Stimulated activated naive CD8-positive, alpha-beta T cell treated with anti-CD3 and anti-CD28 coated beads, Interleukin-15, amount 100 ng/mL, for 72 hours (primary cell): ENCODE data around the gene GATA5.

Source experiments
- ATAC-seq: fragments of 150-1000 bp; cut with Tn5 transposase; 2 replicates; pipeline ENCODE4 v1.10.0; 2021; ENCODE audit warnings: mild to moderate bottlenecking, moderate library complexity
- DNase-seq, 2 donors: peaks; one replicate each; pipeline ENCODE4 v3.0.0; 2021 to 2022
- H3K27ac Mint-ChIP-seq, 2 donors: one replicate each; pipeline ENCODE4 v1.8.0; 2022; ENCODE audit warnings: mild to moderate bottlenecking in 2 of 2, mixed read lengths in 2 of 2, moderate library complexity in 2 of 2
- H3K27me3 Mint-ChIP-seq: one replicate; pipeline ENCODE4 v1.8.0; 2022; ENCODE audit warnings: mixed read lengths
- H3K4me1 Mint-ChIP-seq: one replicate; pipeline ENCODE4 v1.8.0; 2022; ENCODE audit warnings: mild to moderate bottlenecking, mixed read lengths
- H3K4me3 Mint-ChIP-seq, 2 donors: one replicate each; pipeline ENCODE4 v1.8.0; 2022; ENCODE audit warnings: mild to moderate bottlenecking in 2 of 2, mixed read lengths in 2 of 2, moderate library complexity in 1 of 2
- H3K9me3 Mint-ChIP-seq, 2 donors: one replicate each; pipeline ENCODE4 v1.8.0; 2022; ENCODE audit warnings: mixed read lengths in 2 of 2

GATA5 gene

DNA sequence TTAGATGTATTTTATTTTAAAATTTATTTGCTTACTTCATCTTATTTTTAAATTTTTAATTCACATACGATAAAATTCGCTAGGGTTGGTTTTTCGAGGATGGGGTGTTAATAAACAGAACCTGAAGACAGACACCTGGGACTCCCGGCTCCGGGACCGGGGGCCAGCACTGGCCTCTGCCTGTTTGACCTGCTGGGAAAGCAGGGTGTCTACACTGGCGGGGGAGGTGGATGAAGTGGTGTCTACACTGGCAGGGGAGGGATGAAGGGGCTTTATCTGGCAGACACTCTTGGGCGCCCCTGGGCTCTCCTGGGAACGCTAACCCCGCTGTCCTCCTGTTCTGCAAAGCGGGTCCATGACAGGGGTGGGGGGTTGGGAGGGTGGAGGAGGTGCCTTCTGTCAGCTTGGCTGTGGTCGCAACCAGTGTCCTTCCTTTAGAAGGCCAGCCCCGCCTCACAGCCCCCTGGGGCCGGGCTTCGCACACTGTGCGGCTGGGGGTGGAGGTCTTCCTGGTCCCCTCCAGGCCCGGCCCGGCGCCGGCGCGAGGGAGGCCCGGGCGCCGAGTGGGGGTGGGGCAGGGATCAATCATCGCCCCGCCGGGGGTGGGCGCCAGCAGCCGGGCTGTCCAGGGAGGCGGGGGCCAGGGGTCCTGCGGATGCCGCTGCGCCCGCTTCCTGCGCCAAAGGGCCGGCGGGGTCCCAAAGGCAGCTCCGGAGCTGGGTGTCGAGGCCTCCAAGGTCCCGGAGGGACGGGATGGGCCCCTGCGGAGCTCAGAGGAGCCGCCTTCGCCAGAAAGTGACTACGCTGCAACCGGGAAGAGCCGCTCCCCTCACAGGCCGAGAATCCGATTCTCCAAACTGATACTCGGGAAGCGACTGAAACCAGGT lies 1.8 kb downstream of the GATA5 start:
- Mint-ChIP-seq H3K4me1 (peaks cover 17% of the 10 kb centered on the region), H3K27ac (no peak overlapping the region), H3K9me3 (no peaks in the 10 kb centered on the region), H3K4me3 (peak overlapping the region in 1 of 2 donors; percentile 5), H3K27me3 (peaks cover 83% of the 10 kb centered on the region)
- no peak for DNase-seq
- ATAC-seq = no peak

DNA sequence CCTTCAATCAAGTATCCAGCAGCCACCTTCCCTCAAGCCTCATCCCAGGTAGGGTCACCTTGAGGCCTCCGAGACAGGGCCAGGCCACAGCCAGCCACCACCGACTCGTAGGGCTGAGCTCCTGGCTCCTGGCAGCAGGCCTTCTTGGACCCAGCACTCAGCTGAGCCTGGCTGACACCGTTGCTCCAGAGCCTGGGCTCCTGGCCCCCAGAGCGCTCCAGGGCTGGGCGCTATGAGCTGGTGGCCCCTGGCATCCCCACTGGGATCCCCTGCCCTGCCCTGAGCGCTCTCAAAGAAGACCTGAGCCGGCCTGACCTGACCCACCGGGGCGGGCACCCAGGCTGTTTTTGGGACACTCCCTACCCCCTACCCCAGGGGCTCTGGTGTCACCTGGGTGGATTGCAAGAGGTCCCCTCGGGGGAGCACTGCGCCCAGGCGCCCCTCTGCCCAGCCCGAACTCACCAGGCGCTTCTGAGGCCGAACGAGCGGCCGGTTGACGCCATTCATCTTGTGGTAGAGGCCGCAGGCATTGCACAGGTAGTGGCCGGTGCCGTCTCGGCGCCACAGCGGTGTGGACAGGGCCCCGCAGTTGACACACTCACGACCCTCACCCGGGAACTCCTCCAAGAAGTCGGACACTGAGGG lies 2.7 kb downstream of the GATA5 start:
- Mint-ChIP-seq H3K27ac (no peak overlapping the region), H3K9me3 (no peaks in the 10 kb centered on the region), H3K4me1 (peaks cover 15% of the 10 kb centered on the region), H3K4me3 (no peak overlapping the region), H3K27me3 (peaks cover 74% of the 10 kb centered on the region)
- DNase-seq (no peak), ATAC-seq (no peak)

DNA sequence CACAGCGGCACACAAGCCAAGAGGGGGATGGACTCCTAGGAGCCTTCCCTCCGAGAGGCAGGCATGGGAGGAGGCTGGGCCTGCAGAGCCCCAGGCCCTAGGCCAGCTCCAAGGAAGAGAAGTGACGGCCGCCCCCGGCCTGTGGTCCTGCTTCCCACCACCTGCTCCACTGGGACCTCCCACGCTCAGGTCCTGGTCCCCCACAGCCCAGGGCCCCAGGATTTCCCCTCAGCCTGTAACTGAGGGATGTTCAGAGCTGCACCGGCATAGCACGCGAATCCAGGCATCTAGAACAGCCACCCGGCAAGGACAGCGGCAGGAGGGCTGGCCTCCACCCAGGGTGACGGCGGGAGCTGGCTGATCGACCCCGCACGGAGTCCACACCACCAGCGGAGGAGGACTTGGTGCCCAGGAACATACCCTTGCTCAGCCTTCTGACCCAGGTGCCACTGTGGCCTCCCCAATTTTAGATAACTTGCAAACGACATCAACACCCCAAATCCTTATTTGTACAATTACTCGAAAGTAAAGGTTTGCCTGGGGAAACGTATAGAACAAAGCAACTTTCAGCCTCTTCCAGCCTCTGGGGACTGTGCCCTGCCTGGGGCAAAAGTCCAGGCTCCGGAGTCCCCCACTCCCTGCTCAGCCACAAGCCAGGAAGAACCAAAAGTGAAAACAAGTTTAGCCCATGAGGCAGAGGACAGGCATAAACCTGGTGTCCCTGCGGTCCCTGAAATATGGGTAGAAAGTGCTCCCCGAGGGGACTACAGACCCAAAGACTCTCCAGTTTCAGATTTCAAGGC lies 3.5 kb downstream of the GATA5 start:
- Mint-ChIP-seq H3K9me3 (no peaks in the 10 kb centered on the region), H3K4me1 (peaks cover 9% of the 10 kb centered on the region), H3K27me3 (peaks cover 67% of the 10 kb centered on the region), H3K4me3 (no peak overlapping the region), H3K27ac (no peak overlapping the region)
- DNase-seq (no peak), ATAC-seq (no peak)

DNA sequence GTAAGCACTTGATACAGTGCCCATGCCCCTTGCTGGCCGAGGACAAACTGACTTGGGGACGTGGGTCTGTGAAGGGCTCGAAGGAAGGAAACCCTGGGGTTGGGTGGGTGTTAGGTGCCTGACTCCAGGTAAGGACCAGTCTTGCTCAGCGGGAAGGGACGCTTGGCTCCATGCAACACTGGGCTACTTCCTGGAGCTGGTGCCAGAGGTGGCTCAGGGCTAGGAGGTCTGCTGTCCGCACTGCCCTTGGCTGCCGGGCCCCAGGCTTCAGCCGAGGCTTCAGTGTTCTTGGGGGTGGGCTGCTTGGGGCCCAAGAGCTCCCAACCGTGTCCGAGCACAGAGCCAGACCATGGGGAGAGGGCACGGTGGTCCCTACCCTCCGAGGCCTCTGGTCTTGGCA lies 5.3 kb downstream of the GATA5 start:
- ATAC-seq = no peak
- H3K27me3 Mint-ChIP-seq = peaks cover 55% of the 10 kb centered on the region
- no peak overlapping the region for H3K27ac Mint-ChIP-seq
- H3K4me3 Mint-ChIP-seq = no peak overlapping the region
- no peaks in the 10 kb centered on the region for H3K4me1 Mint-ChIP-seq
- H3K9me3 Mint-ChIP-seq = no peaks in the 10 kb centered on the region
- DNase-seq = no peak

DNA sequence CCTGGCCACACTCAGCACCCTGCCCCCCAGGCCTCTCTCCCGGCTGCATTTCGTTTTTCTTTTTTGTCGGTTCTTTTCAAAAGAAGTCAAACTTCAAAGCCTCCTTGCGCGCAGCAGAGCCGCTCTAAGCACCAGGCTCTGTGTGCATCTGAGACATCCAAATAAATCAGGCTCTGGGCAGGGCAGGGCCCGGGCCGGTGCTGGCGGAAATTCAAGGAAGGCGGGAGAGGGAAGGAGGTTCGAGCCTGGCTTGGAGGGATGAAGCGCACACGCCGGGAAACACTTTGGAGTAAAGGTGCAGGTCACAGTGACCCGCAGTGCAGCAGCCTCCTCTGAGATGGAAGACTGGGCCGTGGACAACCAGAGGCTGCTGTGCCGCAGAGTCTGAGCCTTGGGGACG lies 5.8 kb downstream of the GATA5 start:
- Mint-ChIP-seq H3K9me3 (no peaks in the 10 kb centered on the region), H3K4me3 (no peak overlapping the region), H3K27me3 (peaks cover 51% of the 10 kb centered on the region), H3K4me1 (no peaks in the 10 kb centered on the region), H3K27ac (no peak overlapping the region)
- no peak for DNase-seq
- ATAC-seq = no peak

DNA sequence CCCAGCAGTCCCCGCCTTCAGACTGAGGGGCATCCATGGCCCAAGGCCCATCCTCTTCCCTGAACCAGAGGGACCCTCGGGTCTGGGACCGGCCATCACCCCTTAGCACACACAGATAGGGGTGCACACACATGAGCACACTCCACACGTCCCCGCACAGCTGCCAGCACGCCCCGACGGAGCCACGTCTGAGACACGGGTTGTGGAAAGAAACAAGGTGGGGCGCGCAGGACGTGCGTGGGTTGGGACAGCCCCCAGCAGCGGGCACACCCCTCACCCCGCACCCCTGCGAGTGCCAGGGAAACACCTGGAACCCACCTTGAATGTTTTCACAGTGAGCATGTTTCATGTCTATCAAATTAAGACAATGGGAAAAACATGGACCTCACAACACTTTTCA lies 6.4 kb downstream of the GATA5 start:
- DNase-seq (no peak), ATAC-seq (no peak)
- no peaks in the 10 kb centered on the region for H3K4me1 Mint-ChIP-seq
- H3K27me3 Mint-ChIP-seq = peaks cover 45% of the 10 kb centered on the region
- H3K27ac Mint-ChIP-seq = no peak overlapping the region
- H3K9me3 Mint-ChIP-seq = no peaks in the 10 kb centered on the region
- no peak overlapping the region for H3K4me3 Mint-ChIP-seq

DNA sequence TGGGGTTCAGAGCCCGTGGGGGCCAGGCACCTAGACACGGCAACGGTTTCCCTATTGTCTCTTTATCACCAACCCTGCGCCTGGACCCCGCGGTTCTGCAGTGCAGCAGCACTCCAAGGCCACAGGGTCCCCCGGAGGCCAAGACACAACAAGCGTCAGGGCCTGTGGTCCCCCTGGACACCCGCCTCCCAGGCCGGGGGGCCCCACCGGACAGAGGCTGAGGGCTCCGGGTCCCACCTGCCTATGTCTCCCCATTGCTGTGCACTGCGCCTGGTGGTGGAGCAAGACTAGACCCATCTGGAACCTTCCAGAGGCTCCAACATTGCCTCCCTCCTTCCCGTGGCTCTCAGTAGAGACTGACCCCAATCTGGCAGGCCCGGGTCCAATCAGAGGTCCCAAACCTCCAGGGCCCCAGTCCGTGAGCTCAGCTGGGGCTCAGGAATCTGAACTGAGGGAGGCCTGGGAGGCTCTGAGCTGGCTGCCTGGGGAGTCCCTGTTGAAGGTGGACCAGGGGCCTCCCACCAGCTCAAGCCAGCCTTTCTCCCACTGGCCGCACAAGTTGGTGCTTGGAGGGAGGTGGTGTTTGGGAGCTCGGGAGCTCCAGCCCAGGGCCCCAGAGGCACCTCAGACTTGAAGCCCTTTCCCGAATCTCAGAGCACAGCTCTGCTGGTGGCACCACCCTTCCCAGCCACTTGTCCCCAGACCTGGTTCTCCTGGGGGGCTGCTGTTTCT lies 8.8 kb downstream of the GATA5 start:
- no peak for DNase-seq
- ATAC-seq = no peak
- Mint-ChIP-seq H3K27me3 (peaks cover 24% of the 10 kb centered on the region), H3K4me3 (no peak overlapping the region), H3K4me1 (no peaks in the 10 kb centered on the region), H3K27ac (no peak overlapping the region), H3K9me3 (no peaks in the 10 kb centered on the region)

DNA sequence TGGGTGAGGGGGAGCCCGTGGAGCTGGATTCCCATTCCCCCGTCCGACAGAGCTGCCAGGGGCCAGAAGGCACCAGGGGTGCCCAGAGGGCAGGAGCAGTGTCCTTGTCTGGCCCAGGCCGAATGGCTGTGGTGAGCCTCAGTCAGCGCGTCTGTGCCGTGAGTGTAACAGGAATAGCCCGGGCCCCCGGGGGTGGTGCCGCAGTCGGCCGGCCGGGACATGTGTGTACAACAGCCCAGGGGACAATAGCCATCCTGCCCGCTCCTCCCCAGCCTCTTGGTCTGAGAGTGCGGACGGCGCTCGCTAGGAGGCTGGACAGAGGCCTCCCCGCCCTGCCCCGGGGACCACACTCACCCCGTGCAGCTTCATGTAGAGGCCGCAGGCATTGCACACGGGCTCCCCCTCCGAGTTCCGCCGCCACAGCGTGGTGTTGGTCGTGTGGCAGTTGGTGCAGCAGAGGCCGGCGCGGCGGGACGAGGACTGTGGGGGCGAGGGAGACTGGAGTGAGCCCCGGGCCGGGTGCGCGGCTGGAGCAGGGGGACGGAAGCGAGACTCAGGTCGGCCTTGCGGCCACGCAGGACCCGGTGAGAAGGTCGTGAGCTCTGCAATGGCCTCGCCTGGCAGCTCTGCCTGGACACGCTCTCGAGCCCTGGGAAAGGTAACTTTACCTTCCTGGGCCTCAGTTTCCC lies 9.6 kb downstream of the GATA5 start:
- H3K9me3 Mint-ChIP-seq = no peaks in the 10 kb centered on the region
- H3K27me3 Mint-ChIP-seq = peaks cover 19% of the 10 kb centered on the region
- ATAC-seq (no peak), DNase-seq (no peak)
- no peak overlapping the region for H3K27ac Mint-ChIP-seq
- H3K4me3 Mint-ChIP-seq = no peak overlapping the region
- H3K4me1 Mint-ChIP-seq = no peaks in the 10 kb centered on the region

DNA sequence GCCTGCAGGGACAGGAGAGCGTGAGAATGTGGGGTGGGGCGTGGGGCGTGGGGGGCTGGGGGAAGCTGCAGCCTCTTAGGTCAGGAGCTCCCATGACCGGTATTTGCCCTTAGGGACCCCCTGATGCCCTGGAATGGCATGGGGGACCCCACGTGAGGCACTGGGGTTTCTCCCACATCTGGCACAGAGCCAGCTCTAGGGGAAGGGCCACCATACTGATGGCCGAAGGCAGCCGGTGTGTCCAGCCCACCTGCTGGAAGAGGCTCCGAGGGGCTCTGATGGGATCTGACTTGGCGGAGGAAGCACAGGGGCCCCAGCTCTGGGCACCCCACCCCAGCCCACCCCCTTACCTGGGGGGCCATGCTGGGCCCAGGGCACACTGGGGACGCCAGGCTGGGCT lies 10.8 kb downstream of the GATA5 start:
- no peak overlapping the region for H3K27ac Mint-ChIP-seq
- no peak overlapping the region for H3K4me3 Mint-ChIP-seq
- H3K4me1 Mint-ChIP-seq = no peaks in the 10 kb centered on the region
- peaks cover 18% of the 10 kb centered on the region for H3K27me3 Mint-ChIP-seq
- no peak for ATAC-seq
- DNase-seq = no peak
- no peaks in the 10 kb centered on the region for H3K9me3 Mint-ChIP-seq

DNA sequence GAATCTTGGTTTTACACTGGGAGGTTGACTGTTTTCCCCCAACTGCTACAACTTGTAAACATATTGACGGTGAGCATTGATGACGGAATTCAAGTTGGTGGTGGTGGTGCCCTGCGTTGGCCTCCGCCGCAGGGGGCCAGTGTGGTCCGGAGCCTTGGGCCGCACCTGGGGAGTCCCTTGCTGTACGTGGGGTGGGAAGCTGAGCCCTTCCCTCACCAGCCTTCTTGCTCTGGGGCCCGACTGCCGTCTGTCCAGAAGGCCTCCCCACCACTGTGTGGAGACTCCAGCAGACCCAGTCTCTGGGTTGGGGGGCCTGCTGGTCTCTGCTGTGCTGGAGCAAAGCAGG lies 11.4 kb downstream of the GATA5 start:
- no peak for DNase-seq
- H3K9me3 Mint-ChIP-seq = no peaks in the 10 kb centered on the region
- peaks cover 12% of the 10 kb centered on the region for H3K27me3 Mint-ChIP-seq
- H3K27ac Mint-ChIP-seq = no peak overlapping the region
- H3K4me3 Mint-ChIP-seq = no peak overlapping the region
- H3K4me1 Mint-ChIP-seq = no peaks in the 10 kb centered on the region
- ATAC-seq = no peak

DNA sequence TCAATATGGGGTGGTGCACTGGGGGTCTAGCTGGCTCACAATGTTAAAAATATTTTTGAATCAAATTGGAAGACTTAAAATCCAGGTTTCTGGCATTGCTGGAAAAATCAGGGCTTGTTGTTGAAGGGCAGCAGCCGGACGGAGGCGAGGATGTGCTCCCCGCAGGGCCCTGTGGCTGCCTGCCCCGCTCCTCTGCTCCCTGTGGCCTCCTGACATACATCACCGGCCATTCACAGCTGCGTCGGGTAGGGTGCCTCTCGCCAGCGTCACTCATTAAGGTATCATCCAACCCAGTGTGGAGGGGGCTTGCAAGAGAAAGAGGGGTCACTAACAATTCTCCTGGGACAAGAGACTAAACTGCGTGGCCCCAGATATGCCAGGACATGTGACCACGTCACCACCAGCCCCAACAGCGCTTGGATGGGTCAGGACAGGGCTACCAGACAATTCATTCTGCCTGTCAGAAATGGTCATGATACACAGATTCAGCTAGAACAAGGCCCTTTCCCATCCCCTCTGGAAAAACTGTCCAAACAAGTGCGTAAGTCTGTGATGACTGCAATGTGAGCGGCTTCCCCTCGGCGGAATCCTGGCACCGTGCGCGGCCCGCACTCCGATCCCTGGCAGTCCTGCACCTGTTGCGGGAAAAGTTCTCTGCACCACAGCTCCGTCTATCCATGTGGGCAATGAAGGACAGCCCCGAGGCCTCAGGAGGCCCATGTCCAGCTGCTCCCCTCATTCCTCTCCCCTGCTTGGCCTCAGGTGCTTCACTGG lies 12.0 kb downstream of the GATA5 start:
- Mint-ChIP-seq H3K4me1 (no peaks in the 10 kb centered on the region), H3K27me3 (peaks cover 9% of the 10 kb centered on the region), H3K9me3 (no peaks in the 10 kb centered on the region), H3K27ac (no peak overlapping the region), H3K4me3 (no peak overlapping the region)
- no peak for DNase-seq
- no peak for ATAC-seq

DNA sequence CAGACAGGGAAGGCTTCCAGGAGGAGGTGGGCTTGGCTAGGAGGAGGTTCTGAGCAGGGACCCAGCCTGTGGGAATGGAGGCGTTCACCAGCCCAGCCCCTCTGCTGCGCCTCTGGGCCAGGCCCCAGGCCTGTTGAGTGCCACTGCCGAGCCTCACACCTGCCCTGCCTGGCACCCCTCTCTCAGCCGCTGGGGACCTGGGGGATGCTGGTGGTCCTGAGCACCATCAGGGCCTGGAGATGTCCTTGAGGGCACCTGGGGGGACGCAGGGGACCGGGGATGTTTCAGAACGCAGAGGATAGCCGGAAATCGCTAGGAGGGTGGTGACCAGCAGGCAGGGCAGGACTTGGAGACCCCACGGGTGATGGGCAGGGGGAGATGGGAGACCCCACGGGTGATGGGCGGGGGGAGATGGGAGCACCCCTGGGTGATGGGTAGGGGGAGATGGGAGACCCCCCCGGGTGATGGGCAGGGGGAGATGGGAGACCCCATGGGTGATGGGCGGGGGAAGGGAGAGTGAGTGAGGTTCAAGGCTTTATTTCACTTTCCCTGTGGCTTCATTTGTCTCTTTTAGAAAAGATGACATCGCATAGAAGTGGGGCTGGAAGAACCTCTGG lies 12.7 kb downstream of the GATA5 start:
- no peaks in the 10 kb centered on the region for H3K4me1 Mint-ChIP-seq
- no peak overlapping the region for H3K4me3 Mint-ChIP-seq
- ATAC-seq (peak; percentile 55), DNase-seq (no peak)
- H3K9me3 Mint-ChIP-seq = no peaks in the 10 kb centered on the region
- peaks cover 14% of the 10 kb centered on the region for H3K27me3 Mint-ChIP-seq
- no peak overlapping the region for H3K27ac Mint-ChIP-seq

DNA sequence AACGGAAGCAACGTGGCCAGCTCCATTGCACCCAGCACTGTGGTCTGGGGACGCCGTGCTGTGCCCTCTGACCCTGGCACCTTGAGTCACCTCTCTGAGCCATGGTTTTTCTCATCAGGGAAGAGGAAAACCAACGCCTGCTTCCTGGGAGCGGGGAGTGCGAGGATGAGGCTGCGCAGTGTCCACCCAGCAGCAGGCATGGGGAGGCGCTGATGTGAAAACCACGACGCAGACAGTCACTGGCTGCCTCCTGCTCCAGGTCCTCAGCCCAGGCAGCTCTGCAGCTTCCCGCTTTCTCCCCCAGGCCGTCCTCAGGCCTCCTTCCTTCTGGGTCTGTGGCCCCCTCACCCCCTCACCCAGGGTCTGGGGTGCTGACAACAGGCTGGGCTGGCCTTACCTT lies 14.0 kb downstream of the GATA5 start:
- H3K27ac Mint-ChIP-seq = no peak overlapping the region
- DNase-seq (no peak), ATAC-seq (no peak)
- H3K9me3 Mint-ChIP-seq = no peaks in the 10 kb centered on the region
- no peaks in the 10 kb centered on the region for H3K4me1 Mint-ChIP-seq
- no peak overlapping the region for H3K4me3 Mint-ChIP-seq
- peaks cover 24% of the 10 kb centered on the region for H3K27me3 Mint-ChIP-seq

DNA sequence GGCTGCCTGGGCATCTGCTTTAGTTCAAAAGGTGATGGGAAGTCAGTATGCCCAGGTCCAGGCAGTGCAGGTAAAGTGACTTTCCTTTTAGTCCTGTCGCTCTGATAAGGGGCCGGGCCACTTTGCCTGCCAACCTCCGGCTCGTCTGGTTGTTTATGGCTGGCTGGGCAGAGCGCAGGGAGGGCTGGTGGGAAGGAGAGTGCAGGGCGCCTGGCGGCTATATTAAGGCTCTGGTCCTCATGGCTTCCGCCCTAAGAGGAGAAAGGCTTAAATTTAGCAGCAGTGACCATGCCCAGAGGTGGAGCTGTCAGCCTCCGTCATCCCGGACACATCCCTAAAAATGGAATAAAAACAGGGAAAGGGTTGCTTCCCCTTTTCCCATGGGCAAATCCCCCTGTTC lies 14.6 kb downstream of the GATA5 start:
- H3K27ac Mint-ChIP-seq = no peak overlapping the region
- no peaks in the 10 kb centered on the region for H3K9me3 Mint-ChIP-seq
- H3K4me1 Mint-ChIP-seq = no peaks in the 10 kb centered on the region
- DNase-seq = no peak
- ATAC-seq = no peak
- peaks cover 29% of the 10 kb centered on the region for H3K27me3 Mint-ChIP-seq
- H3K4me3 Mint-ChIP-seq = no peak overlapping the region
